CD14-positive monocyte (primary cell): ENCODE measurements around the gene FUT4. TPM values are rescaled to one million over a fixed set of nuclear protein-coding genes. Genes with fewer than 3 reads are reported as not detected.
A peak's percentile ranks its signal among the peaks of the same experiment; 100 is the strongest.

Experiments
- DNase-seq, 3 donors: peaks; one replicate each; pipeline ENCODE4 v3.0.0-alpha.2; 2011 to 2022
- H2AFZ ChIP-seq: 2 replicates; pipeline ENCODE4 v1.6.0; 2012; ENCODE audit warnings: mild to moderate bottlenecking, low read depth, low read length, inconsistent platforms; ENCODE audit not compliant: insufficient read depth, poor library complexity, severe bottlenecking
- H3K27ac ChIP-seq, 2 donors: 1 replicate in 1 of 2; 2 replicates in 1 of 2; pipeline ENCODE4 v1.5.1; 2012 to 2013; ENCODE audit warnings: low read length in 2 of 2, control low read depth in 1 of 2, inconsistent platforms in 1 of 2, low read depth in 1 of 2, mild to moderate bottlenecking in 1 of 2
- H3K27me3 ChIP-seq, 2 donors: one replicate each; pipeline versions ENCODE4 v1.6.0 to v1.6.1; 2011 to 2013; ENCODE audit warnings: low read length in 2 of 2; ENCODE audit not compliant: control insufficient read depth in 2 of 2, insufficient read depth in 2 of 2
- H3K36me3 ChIP-seq, 2 donors: replicated peaks in 1 of 2; 1 replicate in 1 of 2; 2 replicates in 1 of 2; pipeline versions ENCODE4 v1.5.1 to v1.6.1; 2012 to 2013; ENCODE audit warnings: low read length in 2 of 2, control low read depth in 1 of 2, inconsistent platforms in 1 of 2, mild to moderate bottlenecking in 1 of 2; ENCODE audit not compliant: insufficient read depth in 2 of 2, control insufficient read depth in 1 of 2
- H3K4me1 ChIP-seq, 2 donors: 1 replicate in 1 of 2; 2 replicates in 1 of 2; pipeline versions ENCODE4 v1.5.1 to v1.6.1; 2012 to 2013; ENCODE audit warnings: low read length in 2 of 2, control low read depth in 1 of 2, inconsistent platforms in 1 of 2, mild to moderate bottlenecking in 1 of 2, moderate library complexity in 1 of 2; ENCODE audit not compliant: insufficient read depth in 2 of 2, control insufficient read depth in 1 of 2
- H3K4me2 ChIP-seq: replicated peaks from 2 replicates; pipeline ENCODE3; 2012; ENCODE audit warnings: low read length, moderate library complexity, mild to moderate bottlenecking; ENCODE audit not compliant: poor library complexity, severe bottlenecking; ENCODE audit errors: extremely low read depth
- H3K4me3 ChIP-seq, 3 experiments: fragments of 200-600 bp in 1 of 3; sonication (generic) in 1 of 3; replicated peaks in 1 of 3; 1 replicate in 2 of 3; 2 replicates in 1 of 3; pipeline ENCODE4 v1.5.1; 2011 to 2013; ENCODE audit warnings: low read length in 3 of 3, mild to moderate bottlenecking in 3 of 3, control low read depth in 2 of 3, low read depth in 2 of 3, inconsistent platforms in 1 of 3, moderate library complexity in 1 of 3
- H3K79me2 ChIP-seq: 2 replicates; pipeline ENCODE4 v1.6.0; 2012; ENCODE audit warnings: mild to moderate bottlenecking, control low read depth, inconsistent platforms, low read length, moderate library complexity; ENCODE audit not compliant: insufficient read depth
- H3K9ac ChIP-seq: 2 replicates; pipeline ENCODE4 v1.6.0; 2017; ENCODE audit warnings: low read length, mild to moderate bottlenecking; ENCODE audit not compliant: insufficient read depth, poor library complexity, severe bottlenecking
- H3K9me3 ChIP-seq, 2 donors: replicated peaks in 1 of 2; 1 replicate in 1 of 2; 2 replicates in 1 of 2; pipeline versions ENCODE4 v1.5.1 to v1.6.1; 2012 to 2013; ENCODE audit warnings: low read length in 2 of 2, control low read depth in 1 of 2; ENCODE audit not compliant: control insufficient read depth in 1 of 2, insufficient read depth in 1 of 2
- H4K20me1 ChIP-seq: 2 replicates; pipeline ENCODE4 v1.6.0; 2012; ENCODE audit warnings: mild to moderate bottlenecking, low read length, control low read depth, moderate library complexity; ENCODE audit not compliant: insufficient read depth
- H3K27ac Mint-ChIP-seq, 7 donors: one replicate each; pipeline ENCODE4 v1.8.0; 2020; ENCODE audit warnings: mild to moderate bottlenecking in 7 of 7, mixed read lengths in 7 of 7, moderate library complexity in 6 of 7, inconsistent platforms in 2 of 7
- H3K27me3 Mint-ChIP-seq, 3 donors: one replicate each; pipeline ENCODE4 v1.8.0; 2021 to 2022; ENCODE audit warnings: low read depth in 3 of 3, mild to moderate bottlenecking in 3 of 3, mixed read lengths in 3 of 3, moderate library complexity in 3 of 3, inconsistent platforms in 1 of 3
- H3K36me3 Mint-ChIP-seq, 2 donors: one replicate each; pipeline ENCODE4 v1.8.0; 2020; ENCODE audit warnings: mixed read lengths in 2 of 2, inconsistent platforms in 1 of 2, mild to moderate bottlenecking in 1 of 2
- H3K4me1 Mint-ChIP-seq: one replicate; pipeline ENCODE4 v1.8.0; 2020; ENCODE audit warnings: mild to moderate bottlenecking, mixed read lengths
- H3K4me3 Mint-ChIP-seq, 2 donors: one replicate each; pipeline ENCODE4 v1.8.0; 2020; ENCODE audit warnings: mild to moderate bottlenecking in 2 of 2, mixed read lengths in 2 of 2, moderate library complexity in 1 of 2
- H3K9me3 Mint-ChIP-seq, 7 donors: one replicate each; pipeline ENCODE4 v1.8.0; 2020 to 2022; ENCODE audit warnings: mixed read lengths in 7 of 7, mild to moderate bottlenecking in 6 of 7, moderate library complexity in 6 of 7, inconsistent platforms in 2 of 7
- WGBS: methylation state at CpG from one replicate; pipeline ENCODE4 v1.1.5; 2013; ENCODE audit warnings: missing lambda C conversion rate; ENCODE audit not compliant: insufficient coverage; 5-methylcytosine and 5-hydroxymethylcytosine counted together
- intact Hi-C, 2 donors: fragments of 100-400 bp; cut with micrococcal nuclease; formaldehyde crosslinking; loops; one replicate each; pipeline versions ENCODE4 v1.15.0 to v1.15.1; 2023
- polyA plus RNA-seq, 3 donors: library from polyadenylated mRNA; depleted of rRNA in 1 of 3; unstranded in 2 of 3; stranded (reverse) in 1 of 3; fragments of 300-500 nt in 2 of 3; fragments of >200 nt in 1 of 3; fragmentation: Illumina TruSeq in 2 of 3; gene quantifications; 1 replicate in 2 of 3; 2 replicates in 1 of 3; pipeline ENCODE4 v1.2.3, GENCODE V29; 2012 to 2021
- TF ChIP-seq, protein P1 (sequence below): fragments of 200-600 bp; IDR thresholded peaks from one replicate; pipeline ENCODE4 v1.8.0; 2022; ENCODE audit warnings: antibody characterized with exemption, mild to moderate bottlenecking

Gene FUT4
- polyA plus RNA-seq, 3 donors, result 5.4 to 19.9 (median 6.5) TPM

DNA sequence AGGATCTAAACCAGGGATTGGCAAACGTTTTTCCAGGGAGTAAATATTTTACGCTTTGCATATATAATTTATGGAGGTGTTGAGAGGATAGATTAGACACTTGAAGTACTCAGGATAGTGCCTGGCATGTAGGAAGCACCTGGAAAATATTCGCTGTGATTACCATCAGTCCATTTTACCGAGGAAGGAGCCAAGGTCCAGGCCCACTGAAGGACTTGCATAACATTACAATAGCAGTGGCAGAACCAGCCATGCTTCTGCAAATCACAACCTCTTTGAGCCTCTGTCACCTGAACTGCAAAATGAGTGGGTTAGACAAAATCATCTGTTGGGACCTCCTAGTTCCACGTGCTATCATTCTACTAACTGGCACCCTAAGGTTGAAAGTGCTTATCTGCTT, 5.4 kb downstream of the FUT4 start:
- Histone ChIP-seq H4K20me1 (peaks cover 31% of the 10 kb centered on the region), H3K9ac (no peak overlapping the region), H2AFZ (no peak overlapping the region), H3K4me2 (peak overlapping the region; percentile 93), H3K27me3 (no peaks in the 10 kb centered on the region), H3K4me3 (peak overlapping the region in 1 of 3 experiments; percentile 91), H3K79me2 (peaks cover 100% of the 10 kb centered on the region), H3K9me3 (no peaks in the 10 kb centered on the region), H3K4me1 (peaks cover 65 to 69% of the 10 kb centered on the region in 2 donors), H3K27ac (peak overlapping the region in 1 of 2 donors; percentile 96), H3K36me3 (no peaks in the 10 kb centered on the region)
- peaks cover 0 to 2% (median 0%) of the 10 kb centered on the region in 7 donors for H3K9me3 Mint-ChIP-seq
- peaks cover 8 to 16% of the 10 kb centered on the region in 2 donors for H3K36me3 Mint-ChIP-seq
- intact Hi-C loops, result loop anchor here in 1 of 2 donors (5.0 kb wide), 1 partner anchor 33 kb away; no protein-coding TSS in a partner anchor
- H3K4me3 Mint-ChIP-seq, result peak overlapping the region; percentile 27 to 67
- H3K4me1 Mint-ChIP-seq, result peaks cover 68% of the 10 kb centered on the region
- 34% methylated on average over 4 of the region's 5 CpGs for WGBS
- TF ChIP-seq, protein P1, sequence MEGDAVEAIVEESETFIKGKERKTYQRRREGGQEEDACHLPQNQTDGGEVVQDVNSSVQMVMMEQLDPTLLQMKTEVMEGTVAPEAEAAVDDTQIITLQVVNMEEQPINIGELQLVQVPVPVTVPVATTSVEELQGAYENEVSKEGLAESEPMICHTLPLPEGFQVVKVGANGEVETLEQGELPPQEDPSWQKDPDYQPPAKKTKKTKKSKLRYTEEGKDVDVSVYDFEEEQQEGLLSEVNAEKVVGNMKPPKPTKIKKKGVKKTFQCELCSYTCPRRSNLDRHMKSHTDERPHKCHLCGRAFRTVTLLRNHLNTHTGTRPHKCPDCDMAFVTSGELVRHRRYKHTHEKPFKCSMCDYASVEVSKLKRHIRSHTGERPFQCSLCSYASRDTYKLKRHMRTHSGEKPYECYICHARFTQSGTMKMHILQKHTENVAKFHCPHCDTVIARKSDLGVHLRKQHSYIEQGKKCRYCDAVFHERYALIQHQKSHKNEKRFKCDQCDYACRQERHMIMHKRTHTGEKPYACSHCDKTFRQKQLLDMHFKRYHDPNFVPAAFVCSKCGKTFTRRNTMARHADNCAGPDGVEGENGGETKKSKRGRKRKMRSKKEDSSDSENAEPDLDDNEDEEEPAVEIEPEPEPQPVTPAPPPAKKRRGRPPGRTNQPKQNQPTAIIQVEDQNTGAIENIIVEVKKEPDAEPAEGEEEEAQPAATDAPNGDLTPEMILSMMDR, result no peak
- H3K27me3 Mint-ChIP-seq, result peaks cover 0 to 2% (median 0%) of the 10 kb centered on the region in 3 donors
- DNase-seq, result peak in 2 of 3 donors; percentile 32 to 36
- H3K27ac Mint-ChIP-seq, result peak overlapping the region; percentile 25 to 85 (median 72)

DNA sequence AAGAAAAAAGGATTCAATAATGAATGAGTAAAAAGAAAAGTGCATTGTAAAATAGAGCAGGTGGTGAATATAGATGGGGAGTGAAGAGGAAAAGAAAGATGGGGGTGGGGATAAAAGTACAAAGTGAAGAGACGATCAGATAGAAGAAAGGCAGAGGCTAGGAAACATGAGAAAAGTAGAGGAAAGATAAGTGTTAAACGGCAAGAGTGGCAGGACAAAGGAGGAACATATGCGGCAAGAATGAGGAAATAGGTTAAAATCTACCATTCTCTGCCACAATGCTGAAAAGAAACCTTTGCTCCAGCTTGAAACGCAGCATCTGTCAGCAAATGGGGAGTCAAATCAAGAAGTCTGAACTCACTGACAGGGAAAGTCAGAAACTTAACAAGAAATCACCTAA, 6.8 kb downstream of the FUT4 start:
- H3K4me3 Mint-ChIP-seq, result peak overlapping the region; percentile 60 to 89
- intact Hi-C loops, result no loop called here

More for the DNA sequence above, 6.8 kb downstream of the FUT4 start:
- WGBS, result 0% methylated on average over 1 of the region's 4 CpGs
- peaks cover 100% of the 10 kb centered on the region for H3K79me2 ChIP-seq
- H3K4me3 ChIP-seq, result peak overlapping the region in 2 of 3 experiments; percentile 4 to 56
- H3K9ac ChIP-seq, result peak overlapping the region; percentile 39
- H4K20me1 ChIP-seq, result peaks cover 27% of the 10 kb centered on the region
- H3K36me3 ChIP-seq, result no peaks in the 10 kb centered on the region
- H3K27ac ChIP-seq, result peak overlapping the region in 1 of 2 donors; percentile 70
- TF ChIP-seq, protein P1, result no peak
- Mint-ChIP-seq H3K36me3 (peaks cover 8 to 14% of the 10 kb centered on the region in 2 donors), H3K9me3 (no peaks in the 10 kb centered on the region), H3K4me1 (peaks cover 73% of the 10 kb centered on the region), H3K27me3 (peaks cover 0 to 2% (median 0%) of the 10 kb centered on the region in 3 donors), H3K27ac (peak overlapping the region; percentile 82 to 94 (median 88))
- no peaks in the 10 kb centered on the region for H3K9me3 ChIP-seq
- H3K27me3 ChIP-seq, result no peaks in the 10 kb centered on the region
- H3K4me2 ChIP-seq, result peak overlapping the region; percentile 93
- DNase-seq, result peak; percentile 33 to 63 (median 52)
- H2AFZ ChIP-seq, result peak overlapping the region; percentile 32
- H3K4me1 ChIP-seq, result peaks cover 61 to 71% of the 10 kb centered on the region in 2 donors
